Effector memory CD8-positive, alpha-beta T cell (primary cell): ENCODE results near the gene MRPS2.

Experiments
- ATAC-seq: fragments of 150-1000 bp; cut with Tn5 transposase; replicated peaks from 2 replicates; pipeline ENCODE4 v1.10.0; 2021; ENCODE audit warnings: mild to moderate bottlenecking, moderate library complexity
- DNase-seq, 3 experiments: peaks; one replicate each; pipeline ENCODE4 v3.0.0; 2021
- H3K27ac Mint-ChIP-seq, 2 donors: one replicate each; pipeline ENCODE4 v1.8.0; 2022; ENCODE audit warnings: mild to moderate bottlenecking in 2 of 2, mixed read lengths in 2 of 2, moderate library complexity in 2 of 2
- H3K27me3 Mint-ChIP-seq, 2 donors: one replicate each; pipeline ENCODE4 v1.8.0; 2022; ENCODE audit warnings: mixed read lengths in 2 of 2
- H3K36me3 Mint-ChIP-seq: one replicate; pipeline ENCODE4 v1.8.0; 2022; ENCODE audit warnings: mild to moderate bottlenecking, moderate library complexity, mixed read lengths; ENCODE audit not compliant: insufficient read depth
- H3K4me1 Mint-ChIP-seq, 2 donors: one replicate each; pipeline ENCODE4 v1.8.0; 2022; ENCODE audit warnings: low read depth in 2 of 2, mixed read lengths in 2 of 2
- H3K4me3 Mint-ChIP-seq, 2 donors: one replicate each; pipeline ENCODE4 v1.8.0; 2022; ENCODE audit warnings: mild to moderate bottlenecking in 2 of 2, mixed read lengths in 2 of 2, moderate library complexity in 2 of 2
- H3K9me3 Mint-ChIP-seq, 2 donors: one replicate each; pipeline ENCODE4 v1.8.0; 2022; ENCODE audit warnings: mixed read lengths in 2 of 2

Gene MRPS2

DNA sequence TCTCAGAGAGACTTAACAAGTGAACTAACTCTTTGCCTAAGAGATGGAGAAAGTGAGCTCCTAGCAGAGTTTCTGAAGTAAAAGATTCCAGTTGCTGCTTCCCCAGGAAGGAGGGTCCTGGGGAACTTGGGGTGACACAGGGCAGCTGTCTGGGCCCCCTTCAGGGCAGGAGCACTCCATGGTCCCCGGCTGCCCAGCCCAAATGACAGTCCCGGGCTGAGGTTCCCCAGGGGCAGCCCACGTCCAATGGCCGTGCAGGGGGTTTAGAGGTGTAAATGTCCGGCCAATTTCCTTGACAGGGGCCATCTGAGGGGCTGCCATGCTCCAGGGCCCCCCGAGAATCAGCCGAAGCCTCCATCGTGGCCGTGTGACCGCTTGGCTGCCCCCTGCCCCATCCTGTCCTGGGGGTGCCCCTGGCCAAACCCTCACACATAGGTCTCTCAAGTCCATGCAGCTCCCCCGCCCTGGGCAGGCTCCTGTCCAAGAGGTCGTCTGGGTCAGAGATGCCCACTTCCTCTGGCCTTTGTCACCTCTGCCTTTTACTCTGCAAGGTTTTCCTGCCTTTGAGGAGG is 26.4 kb upstream of the MRPS2 start:
- peaks cover 3 to 4% of the 10 kb centered on the region in 2 donors for H3K4me1 Mint-ChIP-seq
- no peak overlapping the region for H3K27ac Mint-ChIP-seq
- ATAC-seq (no peak), DNase-seq (no peak)
- H3K4me3 Mint-ChIP-seq = no peak overlapping the region
- no peaks in the 10 kb centered on the region for H3K36me3 Mint-ChIP-seq
- H3K27me3 Mint-ChIP-seq = peaks cover 36 to 60% of the 10 kb centered on the region in 2 donors
- no peaks in the 10 kb centered on the region for H3K9me3 Mint-ChIP-seq

DNA sequence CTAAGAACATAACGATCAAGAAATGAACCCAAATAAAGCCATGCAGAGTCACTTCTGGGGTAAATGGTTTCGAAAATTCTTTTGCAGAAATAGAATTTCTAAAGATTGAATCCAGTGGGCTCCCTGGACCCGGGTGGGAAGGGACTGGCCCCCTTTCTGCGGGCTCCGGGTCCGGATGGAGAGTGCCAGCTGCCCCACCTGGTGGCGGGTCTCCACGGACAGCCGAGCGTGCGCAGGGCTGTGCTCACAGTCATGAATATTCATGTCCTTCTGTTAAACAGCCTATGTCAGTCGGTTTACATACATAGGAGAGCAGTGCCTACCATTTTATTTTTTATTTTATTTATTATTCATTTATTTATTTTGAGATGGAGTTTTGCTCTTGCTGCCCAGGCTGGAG is 25.6 kb upstream of the MRPS2 start:
- Mint-ChIP-seq H3K27me3 (peaks cover 34 to 58% of the 10 kb centered on the region in 2 donors), H3K36me3 (no peaks in the 10 kb centered on the region), H3K4me3 (no peak overlapping the region), H3K9me3 (no peaks in the 10 kb centered on the region), H3K4me1 (peaks cover 3 to 4% of the 10 kb centered on the region in 2 donors), H3K27ac (no peak overlapping the region)
- ATAC-seq (peak; percentile 35), DNase-seq (no peak)

DNA sequence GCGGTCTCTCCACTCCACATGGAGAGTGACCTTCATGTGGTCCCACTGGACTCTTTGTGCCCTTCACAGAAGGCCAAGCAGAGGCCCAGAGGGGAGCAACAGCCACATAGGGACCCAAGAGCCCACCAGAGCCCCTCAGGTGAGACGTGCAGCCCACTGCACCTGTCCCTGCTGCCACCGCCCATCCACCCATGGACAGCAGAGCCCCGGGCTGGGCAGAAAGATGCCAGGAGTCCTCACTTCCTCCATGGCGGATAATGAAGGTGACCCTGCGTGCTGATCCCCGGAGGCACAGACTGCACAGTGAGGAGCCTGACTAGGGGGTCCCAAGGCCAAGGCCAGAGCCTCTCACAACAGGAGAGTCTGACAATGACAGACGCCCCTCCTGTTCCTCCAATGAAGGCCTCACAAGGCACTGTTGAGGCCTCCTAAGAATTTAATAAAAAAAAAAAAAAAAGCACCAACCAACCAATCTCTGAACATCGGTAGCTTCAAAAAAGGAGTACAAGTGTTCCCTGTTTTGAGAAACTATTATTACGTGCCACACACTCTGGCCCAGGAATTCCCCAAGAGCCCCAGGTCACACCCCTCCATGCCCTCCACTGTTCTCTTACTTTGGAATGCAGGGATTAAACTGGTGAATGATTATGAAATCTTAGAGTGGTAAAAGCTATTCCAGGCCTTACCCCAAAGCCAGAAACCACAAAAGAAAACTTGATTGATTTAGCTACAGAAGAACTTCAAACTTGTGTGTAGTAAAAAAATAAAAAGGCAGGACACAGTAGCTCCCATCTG is 23.7 kb upstream of the MRPS2 start:
- peaks cover 3 to 4% of the 10 kb centered on the region in 2 donors for H3K4me1 Mint-ChIP-seq
- ATAC-seq (no peak), DNase-seq (no peak)
- H3K27me3 Mint-ChIP-seq = peaks cover 23 to 48% of the 10 kb centered on the region in 2 donors
- H3K27ac Mint-ChIP-seq = no peak overlapping the region
- no peaks in the 10 kb centered on the region for H3K36me3 Mint-ChIP-seq
- no peak overlapping the region for H3K4me3 Mint-ChIP-seq
- H3K9me3 Mint-ChIP-seq = no peaks in the 10 kb centered on the region

DNA sequence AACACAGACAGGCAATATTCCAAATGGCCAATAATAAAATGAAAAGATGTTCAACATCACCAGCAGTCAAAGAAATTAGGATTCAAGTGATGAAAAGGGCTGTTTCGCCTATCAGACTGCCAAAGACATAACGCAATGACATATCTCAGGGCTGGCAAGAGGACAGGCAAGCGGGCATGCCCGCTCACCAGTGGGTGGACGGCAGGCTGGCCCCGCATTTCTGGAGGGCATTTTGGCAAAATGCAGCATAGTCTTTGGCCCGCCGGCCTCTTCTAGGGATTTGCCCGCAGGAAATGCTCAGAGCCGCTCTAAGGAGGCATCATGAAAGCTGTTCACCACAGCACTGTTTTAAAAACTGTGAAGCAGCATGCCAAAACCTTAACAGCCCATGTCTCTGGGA is 22.3 kb upstream of the MRPS2 start:
- Mint-ChIP-seq H3K27ac (no peak overlapping the region), H3K4me3 (peak overlapping the region; percentile 90 to 92), H3K27me3 (peaks cover 30 to 51% of the 10 kb centered on the region in 2 donors)

DNA sequence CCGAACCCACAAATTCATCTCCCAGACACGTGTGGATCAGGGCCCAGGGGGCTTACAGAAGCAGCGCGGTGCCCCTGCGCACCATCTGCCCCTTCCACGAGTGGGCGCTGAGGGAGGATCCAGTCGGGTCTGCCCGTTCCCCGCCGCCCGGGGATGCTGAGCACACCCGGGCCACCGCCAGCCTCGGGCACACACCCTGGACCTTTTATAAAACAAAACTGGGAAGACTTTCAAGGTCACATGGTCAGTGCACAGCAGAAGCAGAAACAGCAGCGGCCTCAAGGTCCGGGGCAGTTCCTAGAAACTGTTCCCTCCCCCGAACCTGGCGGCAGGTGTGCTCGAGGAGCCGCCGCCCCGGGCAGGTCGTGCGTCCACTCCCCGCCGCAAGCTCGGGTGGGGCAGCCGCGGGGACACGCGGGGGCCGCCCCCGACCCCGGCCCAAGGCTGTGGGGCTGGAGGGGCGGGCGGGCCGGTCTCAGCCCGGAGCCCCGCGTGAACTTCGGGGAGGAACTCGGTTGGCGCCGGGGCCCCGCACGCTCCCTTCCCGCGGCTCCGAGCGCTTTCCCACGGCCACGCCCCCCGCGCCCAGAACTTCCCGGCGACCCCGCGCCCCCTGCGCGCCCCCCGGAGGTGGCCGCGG is 21.5 kb upstream of the MRPS2 start:
- peak overlapping the region; percentile 60 to 86 for H3K27ac Mint-ChIP-seq
- peaks cover 3 to 4% of the 10 kb centered on the region in 2 donors for H3K4me1 Mint-ChIP-seq
- no peaks in the 10 kb centered on the region for H3K9me3 Mint-ChIP-seq
- peak overlapping the region; percentile 90 to 92 for H3K4me3 Mint-ChIP-seq
- H3K27me3 Mint-ChIP-seq = peaks cover 30 to 58% of the 10 kb centered on the region in 2 donors
- ATAC-seq = peak; percentile 46
- DNase-seq = no peak
- no peaks in the 10 kb centered on the region for H3K36me3 Mint-ChIP-seq

More for the DNA sequence above, 22.3 kb upstream of the MRPS2 start:
- Mint-ChIP-seq H3K9me3 (no peaks in the 10 kb centered on the region), H3K4me1 (peaks cover 3 to 4% of the 10 kb centered on the region in 2 donors), H3K36me3 (no peaks in the 10 kb centered on the region)
- DNase-seq (no peak), ATAC-seq (no peak)

DNA sequence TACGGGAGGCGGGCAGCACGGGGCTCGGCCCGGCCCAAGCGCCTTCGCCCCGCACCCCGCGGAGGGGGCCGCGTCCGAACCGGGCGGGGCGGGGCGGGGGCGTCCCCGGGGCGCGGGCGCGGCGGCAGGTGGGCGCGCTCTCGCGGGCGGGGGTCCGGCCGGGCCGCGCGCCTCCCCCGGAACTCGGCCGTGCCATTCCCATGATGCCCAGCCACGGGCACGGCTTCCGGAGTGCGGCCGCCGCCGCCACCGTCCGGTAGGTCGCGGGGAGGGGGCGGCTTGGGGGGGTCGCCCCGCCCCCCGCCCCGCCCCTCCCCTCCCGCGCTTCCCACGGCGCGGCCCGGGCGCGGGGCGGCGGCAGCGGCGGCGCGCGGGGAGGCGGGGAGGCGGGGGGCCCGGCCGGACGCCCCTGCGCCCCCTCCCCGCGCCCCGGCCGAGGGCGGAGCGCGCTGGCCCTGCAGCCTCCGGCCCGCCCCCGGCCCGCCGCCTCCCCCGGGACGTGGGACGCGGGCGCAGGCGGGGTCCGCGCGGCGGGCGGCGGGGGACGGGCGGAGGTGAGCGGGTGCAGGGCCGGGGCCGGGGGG is 20.9 kb upstream of the MRPS2 start, which contains the start of gene PPP1R26:
Gene PPP1R26 (plus strand): TSS at position 314 of the 584 bp plus-strand sequence. CDS start 4,729 bp downstream, outside the sequence.
- peak within 1 kb of the TSS; percentile 60 to 86 for H3K27ac Mint-ChIP-seq
- H3K27me3 Mint-ChIP-seq = peaks cover 30 to 65% of the 10 kb centered on the region in 2 donors

DNA sequence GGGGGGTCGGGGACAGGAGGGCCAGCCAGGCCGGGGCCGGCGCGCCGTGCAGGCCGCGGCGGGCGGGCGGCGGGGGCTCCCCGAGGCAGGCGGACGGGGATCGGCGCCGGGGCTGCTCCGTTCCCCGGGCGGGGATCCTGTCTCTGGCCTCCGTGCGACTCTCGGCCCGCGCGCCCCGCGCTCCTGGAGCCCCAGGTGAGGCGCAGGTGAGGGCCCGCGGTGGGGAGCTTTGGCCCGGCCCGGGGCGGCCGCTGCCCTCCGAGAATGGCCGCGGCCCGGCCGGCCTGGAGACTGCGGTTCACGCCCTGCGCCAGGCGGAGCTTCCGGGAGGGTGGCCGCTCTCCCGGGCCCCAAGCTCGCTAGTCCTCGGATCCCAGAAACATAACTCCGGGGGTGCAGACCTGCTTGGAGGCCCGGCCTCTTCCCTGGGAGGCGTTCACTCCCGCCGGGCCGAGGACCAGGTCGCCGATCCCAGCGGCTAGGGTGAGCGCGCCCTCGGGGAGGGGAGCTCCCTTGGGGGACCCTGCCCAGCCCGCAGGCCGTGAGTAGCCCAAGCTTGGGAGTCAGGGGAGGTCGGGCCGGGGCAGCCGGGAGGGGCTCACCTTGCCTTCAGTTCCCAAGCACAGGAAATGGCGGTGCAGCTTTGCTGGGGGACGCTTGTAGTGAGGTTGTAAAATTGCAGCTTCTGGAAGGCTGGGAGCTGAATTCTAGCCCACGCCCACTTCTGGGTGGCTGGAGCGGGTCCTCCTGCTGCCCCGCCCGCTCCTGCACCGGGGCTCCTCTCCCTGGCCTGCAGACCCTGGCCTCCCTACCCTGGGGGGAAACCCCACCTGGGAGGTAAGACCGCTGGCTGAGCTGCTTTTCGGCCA is 20.2 kb upstream of the MRPS2 start:
- H3K36me3 Mint-ChIP-seq = no peaks in the 10 kb centered on the region
- no peaks in the 10 kb centered on the region for H3K9me3 Mint-ChIP-seq
- no peak overlapping the region for H3K27ac Mint-ChIP-seq
- DNase-seq = no peak
- H3K27me3 Mint-ChIP-seq = peaks cover 36 to 69% of the 10 kb centered on the region in 2 donors
- peak overlapping the region; percentile 38 to 52 for H3K4me3 Mint-ChIP-seq
- H3K4me1 Mint-ChIP-seq = peaks cover 4 to 5% of the 10 kb centered on the region in 2 donors
- ATAC-seq = peak; percentile 48

More for the DNA sequence above, 20.9 kb upstream of the MRPS2 start, which contains the start of gene PPP1R26:
- DNase-seq (no peak), ATAC-seq (peak; percentile 6)
- peaks cover 3 to 4% of the 10 kb centered on the region in 2 donors for H3K4me1 Mint-ChIP-seq
- H3K36me3 Mint-ChIP-seq = no peaks in the 10 kb centered on the region
- H3K9me3 Mint-ChIP-seq = no peaks in the 10 kb centered on the region
- peak within 1 kb of the TSS; percentile 90 to 92 for H3K4me3 Mint-ChIP-seq

DNA sequence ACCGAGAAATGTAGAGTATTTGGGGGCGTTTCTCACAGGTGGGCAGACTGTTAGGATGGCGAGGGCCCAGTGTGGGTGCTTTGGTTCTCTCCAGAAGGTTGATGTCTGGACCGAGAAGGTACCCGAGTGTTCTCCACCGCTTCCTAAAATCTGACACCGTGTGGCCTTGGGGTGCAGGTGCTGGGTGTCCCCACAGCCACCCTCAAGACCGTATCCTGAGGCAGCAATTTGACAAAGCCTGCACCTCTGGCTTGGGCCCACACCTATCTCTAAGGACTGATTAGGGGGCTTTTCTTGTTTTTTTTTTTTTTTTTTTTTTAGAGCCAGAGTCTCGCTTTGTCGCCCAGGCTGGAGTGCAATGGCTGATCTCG is 19.6 kb upstream of the MRPS2 start:
- Mint-ChIP-seq H3K4me3 (peak overlapping the region; percentile 38 to 52), H3K27me3 (peaks cover 32 to 69% of the 10 kb centered on the region in 2 donors), H3K9me3 (no peaks in the 10 kb centered on the region), H3K36me3 (no peaks in the 10 kb centered on the region), H3K4me1 (peaks cover 4 to 5% of the 10 kb centered on the region in 2 donors), H3K27ac (no peak overlapping the region)
- DNase-seq (no peak), ATAC-seq (peak; percentile 29)

DNA sequence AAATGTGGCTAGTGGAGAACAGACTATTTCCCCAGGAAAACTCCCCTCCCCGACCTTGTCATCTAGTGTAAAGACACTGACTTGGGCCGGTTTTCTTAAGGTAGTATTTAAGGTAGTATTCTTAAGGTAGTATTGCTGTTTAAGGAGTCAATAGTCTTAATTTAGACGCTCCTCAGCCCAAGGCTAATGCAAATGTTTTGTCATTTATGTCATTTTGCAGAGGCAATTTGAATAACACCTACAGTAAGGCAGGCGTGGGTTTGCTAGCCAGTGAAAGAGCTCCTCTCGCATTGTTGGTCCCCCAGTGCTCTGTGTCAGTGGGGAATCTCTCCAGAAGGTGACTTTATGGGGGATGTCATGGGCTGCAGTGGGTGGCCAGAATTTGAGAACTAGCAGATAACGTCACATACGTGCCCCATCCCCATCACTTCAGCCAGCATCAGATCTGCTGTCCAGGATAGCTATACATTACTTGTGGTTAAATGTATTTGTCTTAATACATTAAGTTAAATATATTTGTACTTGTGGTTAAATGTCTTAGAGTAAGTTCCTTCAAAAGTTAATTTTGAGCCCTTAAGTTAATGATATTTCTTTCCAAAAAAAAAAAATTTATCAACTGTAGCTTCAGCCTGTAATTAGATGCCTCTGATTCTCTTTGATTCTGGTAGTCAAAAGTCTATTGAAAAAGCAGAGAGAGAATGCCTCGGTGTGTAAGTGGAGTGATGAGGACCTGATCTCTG is 18.3 kb upstream of the MRPS2 start:
- H3K4me3 Mint-ChIP-seq = peak overlapping the region in 1 of 2 donors; percentile 52
- DNase-seq (no peak), ATAC-seq (no peak)
- peaks cover 31 to 68% of the 10 kb centered on the region in 2 donors for H3K27me3 Mint-ChIP-seq
- no peaks in the 10 kb centered on the region for H3K9me3 Mint-ChIP-seq
- H3K4me1 Mint-ChIP-seq = peaks cover 4 to 5% of the 10 kb centered on the region in 2 donors
- H3K27ac Mint-ChIP-seq = no peak overlapping the region
- H3K36me3 Mint-ChIP-seq = no peaks in the 10 kb centered on the region

DNA sequence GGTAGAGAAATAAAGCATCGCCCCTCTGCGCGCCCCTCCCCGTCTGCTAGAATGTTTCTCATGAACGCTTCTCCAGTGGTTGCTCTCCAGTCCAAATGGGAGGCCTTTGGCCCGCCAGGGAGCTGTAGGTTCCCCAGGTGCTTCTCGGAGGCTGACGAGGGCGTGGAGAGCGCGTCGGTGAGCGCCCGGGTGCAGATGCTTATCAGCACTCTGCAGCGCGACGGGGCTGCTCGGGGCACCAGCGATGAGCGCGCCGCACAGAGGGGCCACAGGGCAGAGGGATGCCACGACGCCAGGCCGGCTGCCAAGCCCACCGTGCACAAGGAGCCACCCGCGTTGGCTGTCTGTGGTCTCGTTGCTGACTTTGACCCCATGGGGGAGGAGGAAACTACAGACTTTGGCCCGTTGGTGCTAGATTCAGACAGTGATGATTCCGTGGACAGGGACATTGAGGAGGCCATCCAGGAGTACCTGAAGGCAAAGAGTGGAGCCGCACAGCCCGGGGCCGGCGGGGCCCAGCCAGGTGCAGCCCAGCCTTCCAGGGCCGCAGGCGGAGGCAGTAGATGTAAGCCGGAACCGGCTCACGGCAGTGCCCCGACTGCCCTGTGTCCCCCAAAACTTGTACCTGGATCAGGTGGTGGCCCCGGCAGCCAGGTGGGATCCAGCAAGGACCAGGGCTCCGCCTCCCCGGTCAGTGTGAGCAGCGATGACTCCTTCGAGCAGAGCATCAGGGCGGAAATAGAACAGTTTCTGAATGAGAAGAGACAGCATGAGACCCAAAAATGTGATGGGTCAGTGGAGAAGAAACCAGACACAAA is 15.8 kb upstream of the MRPS2 start:
- H3K27me3 Mint-ChIP-seq = peaks cover 16 to 50% of the 10 kb centered on the region in 2 donors
- no peak for ATAC-seq
- H3K4me3 Mint-ChIP-seq = no peak overlapping the region
- no peaks in the 10 kb centered on the region for H3K9me3 Mint-ChIP-seq
- DNase-seq = no peak
- H3K36me3 Mint-ChIP-seq = no peaks in the 10 kb centered on the region
- H3K27ac Mint-ChIP-seq = no peak overlapping the region
- peaks cover 0 to 2% of the 10 kb centered on the region in 2 donors for H3K4me1 Mint-ChIP-seq

DNA sequence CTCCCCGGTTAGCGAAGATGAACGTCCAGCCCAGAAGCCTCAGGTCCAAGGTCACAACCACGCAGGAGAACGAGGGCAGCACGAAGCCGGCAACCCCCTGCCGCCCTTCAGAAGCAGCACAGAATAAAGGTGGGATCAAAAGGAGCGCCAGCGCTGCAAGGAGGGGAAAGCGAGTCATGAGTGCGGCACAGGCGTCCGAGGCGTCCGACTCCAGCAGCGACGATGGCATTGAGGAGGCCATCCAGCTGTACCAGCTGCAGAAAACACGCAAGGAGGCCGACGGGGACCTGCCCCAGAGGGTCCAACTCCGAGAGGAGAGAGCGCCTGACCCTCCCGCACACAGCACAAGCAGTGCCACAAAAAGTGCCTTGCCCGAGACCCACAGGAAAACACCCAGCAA is 15.1 kb upstream of the MRPS2 start:
- Mint-ChIP-seq H3K27me3 (peaks cover 16 to 50% of the 10 kb centered on the region in 2 donors), H3K27ac (no peak overlapping the region), H3K4me3 (no peak overlapping the region), H3K9me3 (no peaks in the 10 kb centered on the region), H3K36me3 (no peaks in the 10 kb centered on the region), H3K4me1 (peaks cover 0 to 2% of the 10 kb centered on the region in 2 donors)
- no peak for ATAC-seq
- no peak for DNase-seq
